GM21619 (cell line): ENCODE results near the gene ZNF521.

ENCODE experiments used
- ATAC-seq: cut with Tn5 transposase; IDR thresholded peaks from one replicate; pipeline ENCODE4 v1.9.1; 2021; ENCODE audit not compliant: unreplicated experiment

The ZNF521 gene

DNA sequence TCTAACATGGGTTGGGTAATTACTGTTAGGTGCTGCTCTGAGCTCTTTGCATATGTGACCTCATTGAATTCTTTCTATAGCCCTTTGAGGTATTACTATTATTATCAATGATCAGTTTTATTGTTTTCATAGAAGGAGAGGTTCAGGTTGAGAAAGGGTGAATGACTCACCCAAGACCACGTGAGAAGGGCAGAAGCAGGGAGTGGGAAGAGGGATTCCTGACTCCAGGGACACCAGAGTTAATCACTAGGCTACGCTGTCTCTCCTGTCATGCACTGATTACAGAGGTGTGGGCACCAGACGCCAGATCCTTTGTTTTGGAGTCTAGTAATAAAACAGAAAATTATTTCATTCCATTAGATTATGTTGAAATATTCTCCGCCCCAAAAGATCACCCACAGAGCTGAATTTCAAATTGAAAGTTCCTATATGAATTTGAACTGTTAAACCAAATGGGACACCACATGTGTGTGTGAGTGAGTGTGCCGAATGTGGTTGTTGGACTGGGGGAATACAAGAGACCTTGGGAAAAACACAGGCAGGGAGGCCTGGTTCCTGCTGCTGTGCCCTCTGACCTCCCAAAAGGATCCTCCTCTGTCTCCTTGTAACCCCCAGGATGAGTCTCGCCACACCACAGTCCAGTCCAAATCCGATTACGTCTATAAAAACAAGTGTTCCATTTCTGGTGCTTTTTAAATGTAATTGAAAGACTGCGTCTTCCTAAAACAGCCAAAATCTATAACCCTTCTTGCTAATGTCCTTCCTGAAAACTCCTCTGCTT, 215.4 kb downstream of the ZNF521 start:
- ATAC-seq = no peak

DNA sequence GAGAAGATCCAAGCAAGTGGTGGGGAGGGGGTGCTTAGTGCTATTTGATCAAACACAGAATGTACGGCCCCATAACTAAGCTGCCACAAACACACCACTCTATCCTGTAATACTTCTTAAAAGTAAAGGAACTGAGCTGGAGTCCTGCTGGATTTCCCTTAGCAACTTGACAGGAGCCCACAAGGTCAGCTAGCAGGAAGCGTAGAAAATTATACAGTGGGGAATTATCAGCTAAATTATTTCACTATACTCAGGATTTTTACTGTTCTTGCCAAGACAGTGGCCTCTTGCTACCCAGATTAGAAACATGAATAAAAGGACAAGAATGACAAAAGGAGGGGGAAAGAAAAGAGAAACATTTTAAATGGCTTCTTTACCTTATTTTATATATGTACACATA, 217.1 kb downstream of the ZNF521 start:
- ATAC-seq = no peak

DNA sequence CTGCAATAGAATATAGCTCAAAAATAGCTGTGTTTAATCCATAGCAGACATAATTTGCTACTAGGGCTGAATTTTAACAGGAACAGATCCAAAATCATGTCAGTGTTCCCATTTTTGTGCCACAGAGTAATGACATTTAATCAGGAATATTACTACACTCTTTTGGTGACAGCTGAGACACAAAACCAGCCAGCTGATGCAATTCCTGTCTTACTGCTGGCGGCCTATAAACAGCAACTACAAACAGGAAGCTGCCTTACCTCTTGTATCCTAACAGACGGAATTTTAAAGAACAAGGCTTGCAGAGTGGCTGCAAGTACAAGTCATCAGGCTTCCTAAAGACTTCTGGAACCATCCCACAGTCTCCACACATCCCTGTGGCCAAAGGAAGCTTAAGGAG, 218.1 kb downstream of the ZNF521 start:
- no peak for ATAC-seq

DNA sequence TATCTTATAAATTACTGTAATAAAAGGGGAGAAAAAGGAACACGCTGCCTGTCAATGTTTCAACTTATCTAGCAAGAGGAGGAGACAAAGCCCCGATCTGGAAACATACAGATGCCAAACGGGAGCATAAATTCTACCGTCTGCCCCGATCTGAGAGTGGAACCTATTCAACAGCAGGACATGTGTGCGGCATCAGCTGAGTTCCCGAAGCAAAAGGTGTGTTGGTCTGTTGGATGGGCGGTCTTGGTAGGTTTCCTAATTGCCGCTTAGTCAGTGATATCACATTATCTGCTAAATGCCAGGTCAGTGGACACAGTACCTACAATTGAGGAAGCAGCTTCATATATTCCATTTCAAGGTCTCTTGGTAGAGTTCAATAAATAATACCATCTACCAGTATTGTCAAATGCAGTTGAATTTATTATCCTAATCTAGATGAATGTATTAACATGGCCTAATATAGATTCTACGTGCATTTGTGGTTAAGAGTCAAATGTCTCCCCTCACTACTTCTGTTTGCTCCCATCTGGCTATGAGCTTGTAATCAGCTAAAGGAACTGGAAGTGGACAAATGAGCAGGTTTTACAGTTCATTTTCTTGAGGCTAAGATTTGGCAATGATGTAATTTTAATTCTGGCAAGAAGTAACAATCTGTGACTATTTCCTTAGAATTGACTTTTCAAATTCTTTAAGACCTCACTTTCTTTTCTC, 219.0 kb downstream of the ZNF521 start:
- ATAC-seq = no peak

GRCh38 chr18:25126751-25127150, 225.2 kb downstream of the ZNF521 start:
- no peak for ATAC-seq

- ATAC-seq = no peak
These were observed 226.3 kb downstream of the ZNF521 start for GRCh38 chr18:25125680-25126079.

- no peak for ATAC-seq
These were observed 228.3 kb downstream of the ZNF521 start for GRCh38 chr18:25123438-25124232.

GRCh38 chr18:25121442-25121841, 230.5 kb downstream of the ZNF521 start:
- no peak for ATAC-seq

- no peak for ATAC-seq
These were observed 238.4 kb downstream of the ZNF521 start for GRCh38 chr18:25113566-25113965.

DNA sequence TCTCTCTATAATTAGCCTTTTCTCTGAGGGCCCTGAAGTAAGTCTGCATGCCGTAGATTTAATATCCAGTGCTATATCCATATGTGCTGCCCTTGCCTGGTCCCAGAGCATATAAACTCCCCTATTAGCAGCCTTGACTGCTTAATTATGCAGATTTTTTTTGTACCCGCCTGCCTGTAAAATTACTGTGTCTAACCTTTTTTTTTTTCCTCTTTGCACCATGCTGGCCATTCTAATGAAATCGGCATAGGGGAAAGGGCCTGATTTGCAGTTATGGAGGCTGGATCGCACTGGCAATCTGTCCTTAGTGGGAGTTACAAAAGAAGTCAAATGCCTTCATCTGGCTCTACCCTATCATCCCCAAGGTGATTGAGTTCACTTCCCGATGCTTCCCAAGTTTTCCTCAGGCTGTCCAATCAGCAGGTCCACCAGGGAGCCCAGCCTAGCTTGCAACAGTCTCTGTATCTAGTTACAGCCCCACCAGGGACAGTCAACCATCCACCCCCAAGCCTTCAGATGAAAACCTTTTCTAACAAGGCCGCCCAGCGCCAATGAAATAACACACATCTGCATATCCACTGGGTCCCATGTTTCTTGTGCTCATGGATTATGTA, 239.0 kb downstream of the ZNF521 start:
- no peak for ATAC-seq

- no peak for ATAC-seq
These were observed 240.3 kb downstream of the ZNF521 start for GRCh38 chr18:25111377-25112288.

DNA sequence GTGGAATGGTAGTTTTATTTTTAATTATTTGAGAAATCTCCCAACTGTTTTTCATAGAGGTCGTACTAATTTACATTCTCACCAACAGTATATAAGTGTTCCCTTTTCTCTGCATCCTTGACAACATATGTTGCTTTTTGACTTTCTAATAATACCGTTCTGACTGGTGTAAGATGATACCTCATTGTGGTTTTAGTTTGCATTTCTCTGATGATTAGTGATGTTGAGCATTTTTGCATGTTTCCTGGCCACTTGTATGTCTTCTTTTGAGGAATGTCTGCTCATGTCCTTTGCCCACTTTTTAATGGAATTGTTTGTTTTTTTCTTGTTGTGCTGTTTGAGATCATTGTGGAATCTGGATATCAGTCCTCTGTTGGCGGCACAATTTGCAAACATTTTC, 242.5 kb downstream of the ZNF521 start:
- no peak for ATAC-seq

DNA sequence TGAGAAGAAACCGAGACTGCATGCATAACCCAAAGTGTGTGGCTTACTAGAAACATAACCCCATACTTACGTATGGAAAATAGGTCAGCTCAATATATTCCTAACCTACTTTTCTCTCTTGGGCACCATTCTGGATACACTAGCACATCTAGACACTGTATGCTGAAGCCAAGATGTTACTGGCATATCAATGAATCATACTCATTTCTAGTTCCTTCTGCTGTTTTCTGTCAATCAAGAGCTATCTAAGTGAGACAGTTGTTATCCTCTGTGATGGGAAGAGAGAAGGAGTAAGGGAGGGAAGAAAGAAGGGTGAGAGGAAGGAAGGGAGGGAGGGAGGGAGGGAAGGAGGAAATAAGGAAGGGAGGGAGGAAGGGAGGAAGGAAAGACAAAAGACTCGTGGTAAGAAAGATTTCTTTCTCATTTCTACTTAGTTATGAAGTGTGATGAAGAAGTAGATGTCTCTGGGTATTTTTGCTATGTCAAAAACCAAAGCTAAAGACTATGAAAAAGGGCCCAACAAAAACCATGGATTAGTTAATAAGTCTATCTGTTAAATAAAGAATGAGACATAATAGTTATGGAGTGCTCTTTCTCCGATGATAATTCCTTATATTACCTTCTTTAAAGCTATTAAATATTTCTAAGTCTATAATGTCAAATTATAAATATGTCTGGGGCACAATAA, 248.4 kb downstream of the ZNF521 start:
- ATAC-seq = no peak

GRCh38 chr18:25102662-25103061, 249.3 kb downstream of the ZNF521 start:
- ATAC-seq = no peak

DNA sequence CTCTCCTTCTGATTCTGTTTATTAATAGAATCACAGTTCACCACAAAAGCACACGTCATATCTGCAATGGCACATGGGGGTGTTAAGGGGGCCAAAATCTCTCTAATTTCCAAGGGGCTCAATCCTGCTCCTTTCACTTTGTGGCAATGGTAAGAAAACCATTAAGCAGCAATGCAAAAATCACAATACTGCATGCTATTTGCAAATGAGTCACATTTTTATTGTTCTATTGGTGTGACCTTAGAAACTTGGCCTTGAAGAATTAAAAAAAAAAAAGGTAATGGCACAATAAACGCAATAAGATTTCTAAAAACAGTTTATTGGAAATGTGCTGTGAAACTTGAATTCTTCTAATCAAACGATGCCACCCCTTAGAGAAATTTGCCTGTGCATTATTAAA, 251.5 kb downstream of the ZNF521 start:
- ATAC-seq = no peak

DNA sequence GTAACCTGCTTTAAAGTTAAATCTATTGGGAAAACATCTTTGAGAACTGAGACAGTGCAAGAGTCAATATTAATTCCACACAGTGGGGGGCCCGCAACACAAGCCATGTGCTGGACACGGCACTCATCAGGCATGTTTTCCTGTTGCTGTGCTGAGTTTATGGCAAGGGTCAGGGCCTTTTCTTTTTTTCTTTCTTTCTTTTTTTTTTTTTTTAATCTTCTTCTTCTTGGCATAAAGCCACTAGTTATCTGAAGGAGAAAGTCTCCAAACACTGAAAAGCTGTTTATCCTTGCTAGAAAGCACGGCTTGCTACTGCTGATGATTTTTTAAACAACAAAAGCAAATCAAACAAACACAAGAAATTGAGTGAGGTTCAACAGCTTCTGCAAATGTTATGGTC, 252.1 kb downstream of the ZNF521 start:
- no peak for ATAC-seq

GRCh38 chr18:25097569-25098056, 254.4 kb downstream of the ZNF521 start:
- ATAC-seq = no peak

- no peak for ATAC-seq
These were observed 254.9 kb downstream of the ZNF521 start for GRCh38 chr18:25097057-25097456.

DNA sequence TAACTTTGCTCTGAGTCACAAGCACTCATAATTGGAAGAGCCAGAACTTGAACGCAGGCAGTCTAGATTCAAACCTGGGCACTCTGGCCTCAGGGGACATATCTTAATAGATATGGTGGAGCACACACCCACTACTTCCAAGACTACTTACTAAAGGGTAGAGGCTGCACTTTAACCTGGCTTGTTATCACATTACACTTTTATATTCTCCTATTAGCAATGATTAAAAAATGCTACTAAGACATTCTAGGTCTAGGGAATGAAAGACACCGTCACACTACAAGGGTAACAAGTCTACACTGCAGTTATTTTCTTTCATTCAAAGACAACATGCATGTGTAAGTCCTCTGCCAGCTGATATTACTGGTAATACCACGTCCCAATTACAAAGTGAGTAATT, 258.8 kb downstream of the ZNF521 start:
- ATAC-seq = no peak

- ATAC-seq = no peak
These were observed 262.5 kb downstream of the ZNF521 start for GRCh38 chr18:25089470-25089869.
